Parathyroid adenoma (tissue), 2 donors: ENCODE data around the gene HAUS1.

ENCODE experiments used
- H2AFZ ChIP-seq: fragments of 300-600 bp; sonication (generic); one replicate; pipeline ENCODE4 v1.7.0; 2017; ENCODE audit warnings: antibody characterized with exemption, mild to moderate bottlenecking
- H3K27ac ChIP-seq: fragments of 300-600 bp; sonication (generic); one replicate; pipeline ENCODE4 v1.7.0; 2017
- H3K27me3 ChIP-seq: fragments of 300-600 bp; sonication (generic); one replicate; pipeline ENCODE4 v1.7.0; 2017; ENCODE audit warnings: low read length; ENCODE audit not compliant: control insufficient read depth, insufficient read depth
- H3K36me3 ChIP-seq: fragments of 300-600 bp; sonication (generic); one replicate; pipeline ENCODE4 v1.7.0; 2017; ENCODE audit warnings: low read length; ENCODE audit not compliant: control insufficient read depth, insufficient read depth
- H3K4me1 ChIP-seq: fragments of 300-600 bp; sonication (generic); one replicate; pipeline ENCODE4 v1.7.0; 2017; ENCODE audit warnings: control low read depth
- H3K4me2 ChIP-seq: fragments of 300-600 bp; sonication (generic); one replicate; pipeline ENCODE4 v1.7.0; 2017; ENCODE audit warnings: low read length
- H3K4me3 ChIP-seq: fragments of 300-600 bp; sonication (generic); one replicate; pipeline ENCODE4 v1.7.0; 2017; ENCODE audit warnings: low read depth, low read length
- H3K79me2 ChIP-seq: fragments of 300-600 bp; sonication (generic); one replicate; pipeline ENCODE4 v1.7.0; 2017; ENCODE audit warnings: control low read depth
- H3K9ac ChIP-seq: fragments of 300-600 bp; sonication (generic); one replicate; pipeline ENCODE4 v1.7.0; 2017; ENCODE audit warnings: mild to moderate bottlenecking
- H3K9me3 ChIP-seq: fragments of 300-600 bp; sonication (generic); one replicate; pipeline ENCODE4 v1.7.0; 2017; ENCODE audit warnings: low read length; ENCODE audit not compliant: control insufficient read depth
- CTCF ChIP-seq: fragments of 300-600 bp; sonication (generic); IDR thresholded peaks from one replicate; pipeline ENCODE4 v1.7.0; 2017; ENCODE audit warnings: antibody characterized with exemption, mild to moderate bottlenecking
- donor health status: primary hyperparathyroidism.

Gene HAUS1

GRCh38 chr18:46152808-46153617 lies 48.8 kb downstream of the HAUS1 start:
- H3K4me3 ChIP-seq: peak overlapping the region; percentile 29
- no peaks in the 10 kb centered on the region for H3K27me3 ChIP-seq
- no peaks in the 10 kb centered on the region for H3K9me3 ChIP-seq
- peak overlapping the region; percentile 74 for H2AFZ ChIP-seq
- H3K9ac ChIP-seq: no peak overlapping the region
- H3K4me2 ChIP-seq: peak overlapping the region; percentile 74
- no peaks in the 10 kb centered on the region for H3K36me3 ChIP-seq
- peak overlapping the region; percentile 97 for H3K27ac ChIP-seq
- TF ChIP-seq CTCF: no peak
- no peaks in the 10 kb centered on the region for H3K79me2 ChIP-seq
- H3K4me1 ChIP-seq: peaks cover 44% of the 10 kb centered on the region

GRCh38 chr18:46155641-46156051 lies 51.5 kb downstream of the HAUS1 start:
- Histone ChIP-seq H3K4me3 (no peak overlapping the region), H3K4me2 (no peak overlapping the region), H3K79me2 (no peaks in the 10 kb centered on the region), H3K36me3 (no peaks in the 10 kb centered on the region), H2AFZ (no peak overlapping the region), H3K27ac (peak overlapping the region; percentile 59), H3K27me3 (no peaks in the 10 kb centered on the region), H3K9ac (no peak overlapping the region), H3K9me3 (no peaks in the 10 kb centered on the region), H3K4me1 (peaks cover 48% of the 10 kb centered on the region)
- TF ChIP-seq CTCF: no peak

GRCh38 chr18:46156124-46156745 lies 52.0 kb downstream of the HAUS1 start:
- Histone ChIP-seq H3K27me3 (no peaks in the 10 kb centered on the region), H3K36me3 (no peaks in the 10 kb centered on the region), H3K4me1 (peaks cover 51% of the 10 kb centered on the region), H3K9me3 (no peaks in the 10 kb centered on the region), H3K9ac (no peak overlapping the region), H3K79me2 (no peaks in the 10 kb centered on the region), H3K4me3 (no peak overlapping the region), H3K4me2 (no peak overlapping the region), H2AFZ (peak overlapping the region; percentile 35), H3K27ac (peak overlapping the region; percentile 59)
- no peak for TF ChIP-seq CTCF

GRCh38 chr18:46156843-46157242 lies 52.7 kb downstream of the HAUS1 start:
- H3K79me2 ChIP-seq: no peaks in the 10 kb centered on the region
- no peaks in the 10 kb centered on the region for H3K9me3 ChIP-seq
- no peak for TF ChIP-seq CTCF
- H2AFZ ChIP-seq: peak overlapping the region; percentile 35
- peaks cover 50% of the 10 kb centered on the region for H3K4me1 ChIP-seq
- no peak overlapping the region for H3K4me3 ChIP-seq
- H3K4me2 ChIP-seq: no peak overlapping the region
- H3K27me3 ChIP-seq: no peaks in the 10 kb centered on the region
- no peak overlapping the region for H3K9ac ChIP-seq
- peak overlapping the region; percentile 59 for H3K27ac ChIP-seq
- H3K36me3 ChIP-seq: no peaks in the 10 kb centered on the region
